ENCODE results near the gene NHLRC1. TPM values are rescaled to one million over a fixed set of nuclear protein-coding genes. Genes with fewer than 3 reads are reported as not detected.

NHLRC1 gene
- total RNA-seq, 1 donor from 2014 or later: 0.17 TPM

GRCh38 chr6:18126121-18126520 lies 3.6 kb upstream of the NHLRC1 start:
- peaks cover 3% of the 10 kb centered on the region for H3K4me1 Mint-ChIP-seq (ENCODE audit: low read depth, unreplicated experiment)
- no peak overlapping the region for H3K27ac Mint-ChIP-seq (ENCODE audit: unreplicated experiment)
- no peak for TF ChIP-seq CTCF (IDR thresholded peaks at IDR 0.05; ENCODE audit: partially characterized antibody, unreplicated experiment)
- DNase-seq: no peak
- no peaks in the 10 kb centered on the region for H3K36me3 Mint-ChIP-seq (ENCODE audit: unreplicated experiment)
- H3K27me3 Mint-ChIP-seq (ENCODE audit: unreplicated experiment): peaks cover 3% of the 10 kb centered on the region
- H3K9me3 Mint-ChIP-seq (ENCODE audit: unreplicated experiment): peaks cover 5% of the 10 kb centered on the region
- no peak overlapping the region for H3K4me3 Mint-ChIP-seq (ENCODE audit: unreplicated experiment)

- H3K4me1 Mint-ChIP-seq (ENCODE audit: low read depth, unreplicated experiment): peaks cover 9% of the 10 kb centered on the region
These were observed 823 bp downstream of the NHLRC1 start for GRCh38 chr6:18121580-18122127.

GRCh38 chr6:18119236-18119635 lies 3.2 kb downstream of the NHLRC1 start:
- Mint-ChIP-seq H3K9me3 (ENCODE audit: unreplicated experiment) (peaks cover 8% of the 10 kb centered on the region), H3K27ac (ENCODE audit: unreplicated experiment) (no peak overlapping the region), H3K4me3 (ENCODE audit: unreplicated experiment) (no peak overlapping the region), H3K27me3 (ENCODE audit: unreplicated experiment) (peaks cover 5% of the 10 kb centered on the region), H3K4me1 (ENCODE audit: low read depth, unreplicated experiment) (peaks cover 9% of the 10 kb centered on the region), H3K36me3 (ENCODE audit: unreplicated experiment) (no peaks in the 10 kb centered on the region)
- DNase-seq: no peak
- no peak for TF ChIP-seq CTCF (IDR thresholded peaks at IDR 0.05; ENCODE audit: partially characterized antibody, unreplicated experiment)

More at GRCh38 chr6:18121580-18122127, 823 bp downstream of the NHLRC1 start:
- H3K36me3 Mint-ChIP-seq (ENCODE audit: unreplicated experiment): no peaks in the 10 kb centered on the region
- peaks cover 8% of the 10 kb centered on the region for H3K9me3 Mint-ChIP-seq (ENCODE audit: unreplicated experiment)
- DNase-seq: no peak
- H3K4me3 Mint-ChIP-seq (ENCODE audit: unreplicated experiment): peak overlapping the region; percentile 59
- peaks cover 5% of the 10 kb centered on the region for H3K27me3 Mint-ChIP-seq (ENCODE audit: unreplicated experiment)
- no peak overlapping the region for H3K27ac Mint-ChIP-seq (ENCODE audit: unreplicated experiment)
- TF ChIP-seq CTCF (IDR thresholded peaks at IDR 0.05; ENCODE audit: partially characterized antibody, unreplicated experiment): no peak

GRCh38 chr6:18118330-18118729 lies 4.1 kb downstream of the NHLRC1 start:
- Mint-ChIP-seq H3K9me3 (ENCODE audit: unreplicated experiment) (peaks cover 8% of the 10 kb centered on the region), H3K27ac (ENCODE audit: unreplicated experiment) (peak overlapping the region; percentile 11), H3K4me3 (ENCODE audit: unreplicated experiment) (peak overlapping the region; percentile 27), H3K4me1 (ENCODE audit: low read depth, unreplicated experiment) (peaks cover 9% of the 10 kb centered on the region), H3K27me3 (ENCODE audit: unreplicated experiment) (peaks cover 5% of the 10 kb centered on the region), H3K36me3 (ENCODE audit: unreplicated experiment) (no peaks in the 10 kb centered on the region)
- no peak for DNase-seq
- TF ChIP-seq CTCF (IDR thresholded peaks at IDR 0.05; ENCODE audit: partially characterized antibody, unreplicated experiment): no peak

- H3K4me1 Mint-ChIP-seq (ENCODE audit: low read depth, unreplicated experiment): peaks cover 7% of the 10 kb centered on the region
- peaks cover 2% of the 10 kb centered on the region for H3K9me3 Mint-ChIP-seq (ENCODE audit: unreplicated experiment)
- no peaks in the 10 kb centered on the region for H3K36me3 Mint-ChIP-seq (ENCODE audit: unreplicated experiment)
- TF ChIP-seq CTCF (IDR thresholded peaks at IDR 0.05; ENCODE audit: partially characterized antibody, unreplicated experiment): no peak
- no peak overlapping the region for H3K4me3 Mint-ChIP-seq (ENCODE audit: unreplicated experiment)
- DNase-seq: no peak
- peaks cover 2% of the 10 kb centered on the region for H3K27me3 Mint-ChIP-seq (ENCODE audit: unreplicated experiment)
- no peak overlapping the region for H3K27ac Mint-ChIP-seq (ENCODE audit: unreplicated experiment)
These were observed 5.3 kb downstream of the NHLRC1 start for GRCh38 chr6:18117136-18117535.

Measured in glutamatergic neuron (in vitro differentiated cells).